Thyroid gland (tissue), 4 donors: Measurements from ENCODE around the gene TTC21A.

ENCODE experiments used
- POLR2A ChIP-seq, 2 donors: fragments of 450-650 bp; IDR thresholded peaks; one replicate each; pipeline ENCODE4 v1.6.1; 2017; ENCODE audit warnings: antibody characterized with exemption in 2 of 2, mild to moderate bottlenecking in 2 of 2, moderate library complexity in 1 of 2
- TF ChIP-seq, protein P1 (sequence below), 6 experiments: fragments of 200-600 bp in 3 of 6; fragments of 450-650 bp in 3 of 6; sonication (generic) in 3 of 6; IDR thresholded peaks; one replicate each; pipeline ENCODE4 v1.5.1; 2016 to 2019; ENCODE audit warnings: antibody characterized with exemption in 6 of 6, mild to moderate bottlenecking in 2 of 6, inconsistent platforms in 1 of 6, moderate library complexity in 1 of 6

- TF ChIP-seq POLR2A (IDR thresholded peaks at IDR 0.05), result no peak
- TF ChIP-seq, protein P1, sequence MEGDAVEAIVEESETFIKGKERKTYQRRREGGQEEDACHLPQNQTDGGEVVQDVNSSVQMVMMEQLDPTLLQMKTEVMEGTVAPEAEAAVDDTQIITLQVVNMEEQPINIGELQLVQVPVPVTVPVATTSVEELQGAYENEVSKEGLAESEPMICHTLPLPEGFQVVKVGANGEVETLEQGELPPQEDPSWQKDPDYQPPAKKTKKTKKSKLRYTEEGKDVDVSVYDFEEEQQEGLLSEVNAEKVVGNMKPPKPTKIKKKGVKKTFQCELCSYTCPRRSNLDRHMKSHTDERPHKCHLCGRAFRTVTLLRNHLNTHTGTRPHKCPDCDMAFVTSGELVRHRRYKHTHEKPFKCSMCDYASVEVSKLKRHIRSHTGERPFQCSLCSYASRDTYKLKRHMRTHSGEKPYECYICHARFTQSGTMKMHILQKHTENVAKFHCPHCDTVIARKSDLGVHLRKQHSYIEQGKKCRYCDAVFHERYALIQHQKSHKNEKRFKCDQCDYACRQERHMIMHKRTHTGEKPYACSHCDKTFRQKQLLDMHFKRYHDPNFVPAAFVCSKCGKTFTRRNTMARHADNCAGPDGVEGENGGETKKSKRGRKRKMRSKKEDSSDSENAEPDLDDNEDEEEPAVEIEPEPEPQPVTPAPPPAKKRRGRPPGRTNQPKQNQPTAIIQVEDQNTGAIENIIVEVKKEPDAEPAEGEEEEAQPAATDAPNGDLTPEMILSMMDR (IDR thresholded peaks at IDR 0.05), result no peak
Observed at GRCh38 chr3:39082666-39083313, 24.7 kb upstream of the TTC21A start.
